ENCODE results near the gene PAX2. TPM values are rescaled to one million over a fixed set of nuclear protein-coding genes. Genes with fewer than 3 reads are reported as not detected.
"Not testable (repeated sequence)": the region's sequence is repeated elsewhere in the genome, so short reads cannot be mapped to it uniquely, and the experiment has no call there.

Gene PAX2
- total RNA-seq (2014; rRNA removed; shearing (Covaris generic)), result not detected in 2 replicates

DNA sequence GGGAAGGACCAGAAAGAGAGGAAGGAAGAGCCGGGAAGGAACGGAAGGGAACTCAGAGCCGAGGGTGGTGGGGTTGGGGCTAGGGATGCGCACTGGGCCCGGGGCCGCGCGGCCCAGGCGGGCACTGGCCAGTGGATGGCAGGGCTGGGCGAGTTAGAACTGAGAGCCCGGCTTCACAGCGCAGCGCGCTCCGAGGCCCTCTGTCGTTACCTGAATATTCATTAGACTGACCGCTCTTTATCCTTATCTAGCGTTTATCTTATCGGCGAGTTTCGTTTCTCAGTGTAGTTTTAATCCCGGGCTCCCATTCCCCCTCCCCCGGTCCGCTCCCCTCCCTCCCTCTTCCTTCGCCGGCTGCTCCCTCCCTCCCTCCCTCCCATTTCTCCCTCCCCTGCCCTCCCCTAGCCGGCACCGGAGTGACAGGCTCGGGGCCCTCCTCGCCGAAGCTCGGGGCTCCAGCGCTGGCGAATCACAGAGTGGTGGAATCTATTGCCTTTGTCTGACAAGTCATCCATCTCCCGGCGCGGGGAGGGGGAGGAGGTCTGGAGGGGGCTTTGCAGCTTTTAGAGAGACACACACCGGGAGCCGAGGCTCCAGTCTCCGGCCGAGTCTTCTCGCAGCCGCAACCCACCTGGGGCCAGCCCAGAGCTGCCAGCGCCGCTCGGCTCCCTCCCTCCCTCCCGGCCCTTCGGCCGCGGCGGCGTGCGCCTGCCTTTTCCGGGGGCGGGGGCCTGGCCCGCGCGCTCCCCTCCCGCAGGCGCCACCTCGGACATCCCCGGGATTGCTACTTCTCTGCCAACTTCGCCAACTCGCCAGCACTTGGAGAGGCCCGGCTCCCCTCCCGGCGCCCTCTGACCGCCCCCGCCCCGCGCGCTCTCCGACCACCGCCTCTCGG, at the start of gene PAX2:
Gene PAX2 (plus strand): TSS at position 596 of the 895 bp plus-strand sequence. CDS start 679 bp downstream, outside the sequence.
- H3K27me3 ChIP-seq (replicated peaks), result peaks cover 94% of the 10 kb centered on the region
- H3K4me1 ChIP-seq (replicated peaks), result no peaks in the 10 kb centered on the region
- DNase-seq (ENCODE audit: low read depth in 1 of 2, low spot score in 2 of 2), result no peak

GRCh38 chr10:100696477-100696901, 48.9 kb upstream of the PAX2 start:
- no peaks in the 10 kb centered on the region for H3K36me3 ChIP-seq
- H3K27me3 ChIP-seq (replicated peaks), result peaks cover 21% of the 10 kb centered on the region
- no peak overlapping the region for H3K27ac ChIP-seq

More for the DNA sequence above, at the start of gene PAX2:
- no peak within 1 kb of the TSS for H3K4me3 ChIP-seq
- H3K27ac ChIP-seq, result no peak within 1 kb of the TSS
- no peaks in the 10 kb centered on the region for H3K36me3 ChIP-seq
- no peaks in the 10 kb centered on the region for H3K9me3 ChIP-seq (replicated peaks)

DNA sequence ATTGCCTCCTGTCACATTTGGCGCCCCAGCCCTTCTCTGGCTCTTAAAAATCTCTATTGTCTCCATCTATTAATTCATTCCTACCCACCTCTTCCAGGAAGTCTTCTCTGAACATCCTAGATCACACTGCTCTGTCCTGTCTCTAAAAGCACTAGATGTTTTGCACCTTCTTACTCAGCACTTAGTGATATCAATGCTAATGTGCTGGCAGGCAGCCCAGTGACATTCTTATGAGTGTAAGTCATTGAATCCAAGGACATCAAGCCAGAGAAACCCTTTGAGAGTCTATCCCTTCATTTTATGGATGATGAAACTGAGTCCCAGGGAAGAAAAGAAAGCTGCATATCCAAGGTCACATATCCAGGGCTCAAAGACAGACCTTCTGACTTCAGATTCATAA, 48.3 kb upstream of the PAX2 start:
- Histone ChIP-seq H3K9me3 (replicated peaks) (no peaks in the 10 kb centered on the region), H3K4me3 (no peak overlapping the region), H3K27me3 (replicated peaks) (peaks cover 21% of the 10 kb centered on the region), H3K36me3 (no peaks in the 10 kb centered on the region), H3K4me1 (replicated peaks) (no peaks in the 10 kb centered on the region), H3K27ac (no peak overlapping the region)
- peak; percentile 19 to 59 for DNase-seq (ENCODE audit: low read depth in 1 of 2, low spot score in 2 of 2)

More at GRCh38 chr10:100696477-100696901, 48.9 kb upstream of the PAX2 start:
- H3K4me3 ChIP-seq, result no peak overlapping the region
- no peaks in the 10 kb centered on the region for H3K9me3 ChIP-seq (replicated peaks)
- H3K4me1 ChIP-seq (replicated peaks), result no peaks in the 10 kb centered on the region
- no peak for DNase-seq (ENCODE audit: low read depth in 1 of 2, low spot score in 2 of 2)

- H3K4me3 ChIP-seq, result no peak overlapping the region
- H3K4me1 ChIP-seq (replicated peaks), result no peaks in the 10 kb centered on the region
- H3K9me3 ChIP-seq (replicated peaks), result no peaks in the 10 kb centered on the region
- H3K36me3 ChIP-seq, result no peaks in the 10 kb centered on the region
- peaks cover 21% of the 10 kb centered on the region for H3K27me3 ChIP-seq (replicated peaks)
- no peak overlapping the region for H3K27ac ChIP-seq
- DNase-seq (ENCODE audit: low read depth in 1 of 2, low spot score in 2 of 2), result no peak
These were observed 47.8 kb upstream of the PAX2 start for GRCh38 chr10:100697631-100698030.

- peaks cover 26% of the 10 kb centered on the region for H3K27me3 ChIP-seq (replicated peaks)
- H3K27ac ChIP-seq; H3K4me1 ChIP-seq (replicated peaks); H3K4me3 ChIP-seq; DNase-seq (ENCODE audit: low read depth in 1 of 2, low spot score in 2 of 2); H3K9me3 ChIP-seq (replicated peaks); H3K36me3 ChIP-seq: not testable (repeated sequence)
These were observed 43.7 kb upstream of the PAX2 start for GRCh38 chr10:100701704-100702103.

DNA sequence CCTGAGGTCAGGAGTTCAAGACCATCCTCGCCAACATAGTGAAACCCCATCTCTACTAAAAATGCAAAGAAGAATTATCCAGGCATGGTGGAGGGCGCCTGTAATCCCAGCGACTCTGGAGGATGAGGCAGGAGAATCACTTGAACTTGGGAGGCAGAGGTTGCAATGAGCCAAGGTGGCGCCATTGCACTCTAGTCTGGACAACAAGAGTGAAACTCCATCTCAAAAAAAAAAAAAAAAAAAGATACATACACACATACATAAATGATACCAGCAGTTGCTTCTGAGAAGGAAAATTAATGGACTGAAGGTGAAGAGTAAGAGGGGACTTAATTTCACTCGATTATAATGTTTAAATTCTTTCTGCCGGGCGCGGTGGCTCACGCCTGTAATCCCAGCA, 40.2 kb upstream of the PAX2 start:
- Histone ChIP-seq H3K36me3 (no peaks in the 10 kb centered on the region), H3K4me1 (replicated peaks) (no peaks in the 10 kb centered on the region), H3K4me3 (no peak overlapping the region), H3K9me3 (replicated peaks) (no peaks in the 10 kb centered on the region), H3K27ac (no peak overlapping the region), H3K27me3 (replicated peaks) (peaks cover 39% of the 10 kb centered on the region)
- no peak for DNase-seq (ENCODE audit: low read depth in 1 of 2, low spot score in 2 of 2)

GRCh38 chr10:100707261-100707848, 38.0 kb upstream of the PAX2 start:
- Histone ChIP-seq H3K9me3 (replicated peaks) (no peaks in the 10 kb centered on the region), H3K4me1 (replicated peaks) (no peaks in the 10 kb centered on the region), H3K4me3 (no peak overlapping the region), H3K27ac (no peak overlapping the region), H3K27me3 (replicated peaks) (peaks cover 53% of the 10 kb centered on the region), H3K36me3 (no peaks in the 10 kb centered on the region)
- DNase-seq (ENCODE audit: low read depth in 1 of 2, low spot score in 2 of 2), result no peak

DNA sequence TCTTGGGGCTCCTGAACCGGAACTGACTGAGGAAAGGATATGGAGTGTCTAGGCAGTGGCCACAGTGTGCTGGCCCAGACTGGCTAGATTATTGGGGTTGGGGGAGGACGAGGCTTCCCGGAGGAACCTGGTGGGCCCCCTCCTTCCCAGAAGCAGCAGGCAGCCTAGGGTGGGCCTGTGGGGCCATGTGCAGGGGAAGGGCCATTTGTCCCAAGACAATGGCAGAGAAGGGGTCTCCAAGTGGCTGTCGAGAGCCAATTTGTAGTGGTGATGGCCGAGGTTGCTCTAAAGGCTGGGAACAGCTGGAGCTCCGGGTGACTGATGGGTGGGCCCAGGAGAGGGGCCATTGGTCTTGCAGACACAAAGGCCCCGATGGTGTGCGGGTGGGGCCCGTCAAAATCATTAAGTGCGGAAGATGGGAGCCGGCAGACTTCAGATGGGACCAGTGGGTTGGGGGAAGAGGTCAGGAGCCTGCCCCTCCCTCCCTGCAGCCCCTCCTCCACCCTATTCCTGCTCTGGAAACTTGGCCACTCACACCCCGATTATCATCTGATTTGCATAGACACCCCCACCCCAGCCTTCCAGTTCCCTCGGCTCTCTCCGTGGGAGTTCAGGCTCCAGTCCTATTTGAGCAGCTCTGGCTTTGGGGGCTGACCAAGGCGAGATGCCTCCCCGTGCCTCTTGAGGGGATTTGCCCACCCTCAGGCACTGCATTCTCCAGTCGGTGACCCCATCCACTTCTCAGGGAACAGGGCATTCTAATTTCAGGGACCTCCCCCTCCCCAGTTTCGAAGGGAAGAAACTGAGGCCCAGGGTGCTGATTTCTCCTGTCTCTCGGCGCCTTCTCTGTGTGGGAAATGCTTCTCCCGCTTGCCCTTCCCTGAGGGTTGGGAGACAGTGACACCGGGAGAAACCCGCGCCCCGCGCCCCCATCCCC, 36.0 kb upstream of the PAX2 start:
- no peaks in the 10 kb centered on the region for H3K9me3 ChIP-seq (replicated peaks)
- no peak overlapping the region for H3K27ac ChIP-seq
- DNase-seq (ENCODE audit: low read depth in 1 of 2, low spot score in 2 of 2), result no peak
- H3K27me3 ChIP-seq (replicated peaks), result peaks cover 70% of the 10 kb centered on the region
- no peaks in the 10 kb centered on the region for H3K4me1 ChIP-seq (replicated peaks)
- no peaks in the 10 kb centered on the region for H3K36me3 ChIP-seq
- H3K4me3 ChIP-seq, result no peak overlapping the region

- Histone ChIP-seq H3K27me3 (replicated peaks) (peaks cover 76% of the 10 kb centered on the region), H3K27ac (no peak overlapping the region), H3K4me1 (replicated peaks) (no peaks in the 10 kb centered on the region)
These were observed 35.1 kb upstream of the PAX2 start for GRCh38 chr10:100710151-100710871.

DNA sequence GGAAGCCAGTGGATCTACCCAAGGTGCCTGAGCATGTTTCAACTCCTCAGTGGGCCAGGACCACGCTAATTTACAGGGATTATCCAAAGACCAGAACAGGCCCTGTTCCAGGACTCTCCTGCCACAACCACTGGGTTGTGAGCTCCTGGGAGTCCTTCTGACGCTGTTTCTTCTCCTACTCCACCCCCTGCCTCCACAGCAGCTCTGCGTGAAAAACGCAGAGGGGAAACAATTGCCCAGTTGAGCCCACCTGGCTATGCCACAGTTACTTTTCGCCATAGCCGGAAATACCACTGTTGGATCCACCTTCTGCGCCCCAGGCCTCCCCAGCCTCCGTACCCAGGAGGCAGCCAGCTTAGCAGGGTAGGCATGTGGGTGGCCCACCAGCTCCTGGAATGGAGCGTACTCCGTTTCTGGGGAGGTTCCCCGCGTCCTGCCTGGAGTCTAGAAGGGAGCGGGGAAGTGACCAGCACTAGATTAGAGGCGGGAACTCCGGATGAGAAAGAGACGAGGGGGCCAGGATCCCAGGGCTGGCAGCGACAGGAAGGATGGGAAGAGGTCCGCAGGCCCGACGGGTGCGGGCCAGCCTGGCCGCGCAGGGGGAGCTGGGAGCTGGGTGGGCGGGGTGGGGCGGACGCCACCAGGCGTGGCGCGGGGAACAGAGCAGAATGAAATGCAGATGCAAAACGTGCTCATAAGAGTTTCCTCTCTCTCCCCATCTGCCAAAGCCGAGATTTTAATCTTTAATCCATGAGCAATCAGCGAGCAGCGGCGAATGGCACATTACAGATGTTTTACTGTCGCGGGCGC, 32.1 kb upstream of the PAX2 start:
- no peaks in the 10 kb centered on the region for H3K9me3 ChIP-seq (replicated peaks)
- DNase-seq (ENCODE audit: low read depth in 1 of 2, low spot score in 2 of 2), result no peak
- H3K4me1 ChIP-seq (replicated peaks), result no peaks in the 10 kb centered on the region
- peaks cover 96% of the 10 kb centered on the region for H3K27me3 ChIP-seq (replicated peaks)
- no peak overlapping the region for H3K4me3 ChIP-seq
- no peaks in the 10 kb centered on the region for H3K36me3 ChIP-seq
- H3K27ac ChIP-seq, result no peak overlapping the region

More at GRCh38 chr10:100710151-100710871, 35.1 kb upstream of the PAX2 start:
- Histone ChIP-seq H3K9me3 (replicated peaks) (no peaks in the 10 kb centered on the region), H3K4me3 (no peak overlapping the region), H3K36me3 (no peaks in the 10 kb centered on the region)
- DNase-seq (ENCODE audit: low read depth in 1 of 2, low spot score in 2 of 2), result no peak

DNA sequence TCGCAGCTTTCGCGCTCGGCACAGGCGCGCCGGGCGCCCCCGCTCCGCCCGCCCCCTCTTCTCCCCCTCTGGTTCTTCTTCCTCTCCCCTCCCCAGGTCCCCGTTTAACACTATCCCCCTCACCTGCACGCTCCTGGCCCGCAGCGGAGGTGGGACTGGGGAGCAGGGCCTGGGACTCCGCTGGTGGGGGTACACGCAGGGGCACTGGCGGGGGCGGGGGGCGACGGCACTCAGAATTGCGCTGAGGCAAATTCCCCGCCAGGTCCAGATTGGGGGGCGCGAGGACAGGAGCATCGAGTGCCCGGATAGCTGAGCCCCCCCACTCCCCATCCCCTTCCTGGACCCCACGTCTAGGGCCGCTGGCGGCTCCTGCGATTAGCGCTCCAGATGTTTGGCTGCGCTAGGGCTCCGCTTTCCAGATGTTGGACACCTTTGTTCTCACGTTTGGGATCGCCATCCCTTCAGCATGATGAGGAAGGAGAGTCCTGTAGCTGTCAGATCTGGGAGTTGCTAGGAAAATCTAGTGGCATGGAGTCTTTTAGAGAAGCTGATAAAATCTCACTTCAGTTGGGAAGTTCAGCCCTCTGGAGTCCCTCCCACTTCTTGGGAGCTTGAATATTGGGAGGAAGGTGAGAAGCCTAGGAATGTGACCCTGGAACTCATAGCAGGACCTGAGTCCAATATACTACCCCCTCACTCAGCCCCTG, 31.4 kb upstream of the PAX2 start:
- H3K4me3 ChIP-seq, result no peak overlapping the region
- H3K4me1 ChIP-seq (replicated peaks), result no peaks in the 10 kb centered on the region
- H3K36me3 ChIP-seq, result no peaks in the 10 kb centered on the region
- no peak for DNase-seq (ENCODE audit: low read depth in 1 of 2, low spot score in 2 of 2)
- no peak overlapping the region for H3K27ac ChIP-seq
- no peaks in the 10 kb centered on the region for H3K9me3 ChIP-seq (replicated peaks)
- peaks cover 96% of the 10 kb centered on the region for H3K27me3 ChIP-seq (replicated peaks)

- peaks cover 96% of the 10 kb centered on the region for H3K27me3 ChIP-seq (replicated peaks)
- no peaks in the 10 kb centered on the region for H3K36me3 ChIP-seq
- DNase-seq (ENCODE audit: low read depth in 1 of 2, low spot score in 2 of 2), result no peak
- H3K27ac ChIP-seq, result no peak overlapping the region
- H3K9me3 ChIP-seq (replicated peaks), result no peaks in the 10 kb centered on the region
- H3K4me3 ChIP-seq, result no peak overlapping the region
- H3K4me1 ChIP-seq (replicated peaks), result no peaks in the 10 kb centered on the region
These were observed 30.8 kb upstream of the PAX2 start for GRCh38 chr10:100714566-100714950.
